Endothelial cell of umbilical vein (primary cell): Measurements from ENCODE around the gene AMER1. TPM values are rescaled to one million over a fixed set of nuclear protein-coding genes. Genes with fewer than 3 reads are reported as not detected.

Experiments
- BruUV-seq: library from RNA; stranded (reverse); fragments of 400-500 nt; replicated peaks from 2 replicates; lab custom pipeline; 2021; lab: Mats Ljungman, UMichigan
- CTCF ChIA-PET: fragments of 300-600, 350-600 bp; sonication (Branson Sonifier 250); formaldehyde crosslinking; loops from one replicate; lab custom pipeline; 2021; ENCODE audit warnings: antibody characterized with exemption, inconsistent platforms; lab: Charles Lee
- POLR2A ChIA-PET: fragments of 300-600, 350-600 bp; sonication (Branson Sonifier 250); formaldehyde crosslinking; loops from one replicate; lab custom pipeline; 2021; ENCODE audit warnings: antibody characterized with exemption, inconsistent platforms; lab: Charles Lee
- DNase-seq: peaks from one replicate; pipeline ENCODE4 v3.0.0-alpha.2; 2011; ENCODE audit warnings: low read depth, low spot score
- FAIRE-seq: peaks from 2 replicates; lab custom pipeline; 2011; peaks lifted over from hg19 to GRCh38; lab: Jason Lieb, UNC
- H2AFZ ChIP-seq: 2 replicates; pipeline ENCODE4 v1.6.0; 2012; ENCODE audit warnings: low read depth, low read length, control low read depth, inconsistent platforms
- H3K27ac ChIP-seq: 2 replicates; pipeline ENCODE4 v1.5.1; 2011; ENCODE audit warnings: low read depth, mild to moderate bottlenecking, control low read depth, low read length, moderate library complexity; ENCODE audit not compliant: insufficient read depth
- H3K27me3 ChIP-seq, 2 experiments: 2 replicates each; pipeline versions ENCODE4 v1.6.0 to v1.6.1; 2011; ENCODE audit warnings: low read length in 2 of 2, mixed read lengths in 1 of 2; ENCODE audit not compliant: control insufficient read depth in 2 of 2, insufficient read depth in 2 of 2
- H3K36me3 ChIP-seq, 2 experiments: 2 replicates in 1 of 2; 3 replicates in 1 of 2; pipeline ENCODE4 v1.5.1; 2011; ENCODE audit warnings: low read length in 2 of 2, mild to moderate bottlenecking in 1 of 2, moderate library complexity in 1 of 2; ENCODE audit not compliant: control insufficient read depth in 2 of 2, insufficient read depth in 2 of 2; ENCODE audit errors: extremely low read depth in 1 of 2
- H3K4me1 ChIP-seq: 3 replicates; pipeline ENCODE4 v1.5.1; 2011; ENCODE audit warnings: mild to moderate bottlenecking, low read length; ENCODE audit not compliant: control insufficient read depth, insufficient read depth; ENCODE audit errors: extremely low read depth
- H3K4me2 ChIP-seq: 2 replicates; pipeline ENCODE4 v1.6.1; 2011; ENCODE audit warnings: low read length, control low read depth, mixed read lengths; ENCODE audit not compliant: insufficient read depth
- H3K4me3 ChIP-seq, 3 experiments: fragments of 200-600 bp in 1 of 3; sonication (generic), shearing (Covaris generic) in 1 of 3; replicated peaks in 1 of 3; 2 replicates each; pipeline ENCODE4 v1.5.1; 2011 to 2016; ENCODE audit warnings: control low read depth in 3 of 3, low read length in 3 of 3, mild to moderate bottlenecking in 2 of 3, inconsistent platforms in 1 of 3, low read depth in 1 of 3, moderate library complexity in 1 of 3; ENCODE audit not compliant: insufficient read depth in 1 of 3
- H3K79me2 ChIP-seq: 2 replicates; pipeline ENCODE4 v1.6.0; 2012; ENCODE audit warnings: low read length, inconsistent platforms; ENCODE audit not compliant: control insufficient read depth, insufficient read depth
- H3K9ac ChIP-seq: replicated peaks from 2 replicates; pipeline ENCODE3; 2011; ENCODE audit warnings: low read length, control low read depth; ENCODE audit not compliant: insufficient read depth; ENCODE audit errors: extremely low read depth
- H3K9me1 ChIP-seq: replicated peaks from 3 replicates; pipeline ENCODE4 v1.6.0; 2011; ENCODE audit warnings: mild to moderate bottlenecking, low read length; ENCODE audit not compliant: control insufficient read depth, insufficient read depth; ENCODE audit errors: extremely low read depth
- H3K9me3 ChIP-seq: replicated peaks from 2 replicates; pipeline ENCODE4 v1.5.1; 2012; ENCODE audit warnings: low read length, inconsistent platforms; ENCODE audit not compliant: control insufficient read depth, insufficient read depth
- H4K20me1 ChIP-seq: replicated peaks from 2 replicates; pipeline ENCODE3; 2011; ENCODE audit warnings: mild to moderate bottlenecking, low read length; ENCODE audit not compliant: control insufficient read depth, insufficient read depth; ENCODE audit errors: extremely low read depth
- CTCF ChIP-seq, 2 donors: IDR thresholded peaks; 1 replicate in 1 of 2; 2 replicates in 1 of 2; pipeline ENCODE4 v1.5.1; 2011; ENCODE audit warnings: low read length in 2 of 2, mild to moderate bottlenecking in 2 of 2, moderate library complexity in 2 of 2, control low read depth in 1 of 2, inconsistent platforms in 1 of 2, low read depth in 1 of 2; ENCODE audit not compliant: insufficient read depth in 1 of 2; ENCODE audit errors: extremely low read depth in 1 of 2
- EZH2 ChIP-seq: IDR thresholded peaks from 2 replicates; pipeline ENCODE4 v1.6.1; 2012; ENCODE audit warnings: borderline replicate concordance, low read depth, mild to moderate bottlenecking, moderate library complexity, low read length, inconsistent platforms; ENCODE audit not compliant: severe bottlenecking
- FOS ChIP-seq: IDR thresholded peaks from 2 replicates; pipeline ENCODE4 v1.6.1; 2011; ENCODE audit warnings: mild to moderate bottlenecking, low read length, moderate library complexity, borderline replicate concordance; ENCODE audit not compliant: insufficient read depth
- GATA2 ChIP-seq: IDR thresholded peaks from 2 replicates; pipeline ENCODE4 v1.7.0; 2011; ENCODE audit warnings: low read depth, mild to moderate bottlenecking, moderate library complexity, mixed read lengths, low read length; ENCODE audit not compliant: insufficient read length, insufficient read depth
- JUN ChIP-seq: IDR thresholded peaks from 2 replicates; pipeline ENCODE4 v1.6.1; 2011; ENCODE audit warnings: borderline replicate concordance, low read depth; ENCODE audit not compliant: insufficient read length, insufficient read depth
- MAX ChIP-seq: IDR thresholded peaks from 2 replicates; pipeline ENCODE4 v1.6.1; 2011; ENCODE audit not compliant: insufficient read depth, insufficient read length
- MYC ChIP-seq: IDR thresholded peaks from one replicate; pipeline ENCODE4 v1.6.1; 2011; ENCODE audit warnings: mild to moderate bottlenecking, low read depth, low read length
- POLR2A ChIP-seq: IDR thresholded peaks from 2 replicates; pipeline ENCODE4 v1.6.1; 2012; ENCODE audit warnings: low read depth, mild to moderate bottlenecking, control low read depth, low read length
- POLR2AphosphoS5 ChIP-seq: IDR thresholded peaks from 2 replicates; pipeline ENCODE4 v1.6.1; 2012; ENCODE audit warnings: low read depth, mild to moderate bottlenecking, control low read depth, low read length, moderate library complexity; ENCODE audit not compliant: insufficient read depth
- dilution Hi-C: fragments of 300-500 bp; cut with MboI; formaldehyde crosslinking; loops from one replicate; pipeline ENCODE4 v1.15.0; 2019; ENCODE audit warnings: low sequenced_read_pairs; ENCODE audit not compliant: extremely low pct_ligation_motif_present
- intact Hi-C: fragments of 100-400 bp; cut with micrococcal nuclease; formaldehyde crosslinking; loops from one replicate; pipeline ENCODE4 v1.10.0; 2022
- polyA plus RNA-seq, 4 experiments: library from polyadenylated mRNA; depleted of rRNA in 3 of 4; stranded (reverse) in 3 of 4; unstranded in 1 of 4; fragments of >200 nt; gene quantifications; 2 replicates each; pipeline versions ENCODE4 v1.2.1 to v1.2.3, GENCODE V29; 2011 to 2012; ENCODE audit warnings: missing spikeins in 1 of 4
- total RNA-seq: library from RNA; stranded (reverse); gene quantifications from 2 replicates; pipeline ENCODE4 v1.2.3, GENCODE V29; 2021

The AMER1 gene
- total and polyA plus RNA-seq, 2 donors (not counting 3 experiments of a cell fraction or from before 2014, with no cell fraction given): 0.76 to 2.0 TPM

GRCh38 chrX:64192040-64192439, 13.5 kb downstream of the AMER1 start:
- Histone ChIP-seq H3K27me3 (no peaks in the 10 kb centered on the region), H3K9me1 (no peaks in the 10 kb centered on the region), H4K20me1 (no peaks in the 10 kb centered on the region), H3K36me3 (peaks cover 0 to 3% of the 10 kb centered on the region in 2 experiments), H3K79me2 (no peaks in the 10 kb centered on the region), H3K4me3 (no peak overlapping the region), H2AFZ (no peak overlapping the region), H3K4me2 (no peak overlapping the region), H3K27ac (no peak overlapping the region), H3K4me1 (no peaks in the 10 kb centered on the region), H3K9ac (no peak overlapping the region), H3K9me3 (no peaks in the 10 kb centered on the region)
- intact Hi-C loops (no loop called here), dilution Hi-C loops (no loop called here)
- no peak for FAIRE-seq
- CTCF ChIA-PET: no interaction called here
- DNase-seq: no peak
- no TSS peak for BruUV-seq
- TF ChIP-seq MYC (no peak), CTCF (IDR thresholded peaks at IDR 0.05; ENCODE audit: extremely low read depth in 1 of 2, insufficient read depth in 1 of 2, low read depth in 1 of 2, low read length in 2 of 2) (no peak), GATA2 (no peak), POLR2A (no peak), JUN (no peak), POLR2AphosphoS5 (no peak), FOS (no peak), MAX (no peak), EZH2 (no peak)
- POLR2A ChIA-PET: no interaction called here
